Central memory CD4-positive, alpha-beta T cell (primary cell): ENCODE data around the gene DNAJC6.
"Not testable (repeated sequence)": the region's sequence is repeated elsewhere in the genome, so short reads cannot be mapped to it uniquely, and the experiment has no call there.

Experiments
- DNase-seq: peaks from one replicate; pipeline ENCODE4 v3.0.0; 2022

The DNAJC6 gene

DNA sequence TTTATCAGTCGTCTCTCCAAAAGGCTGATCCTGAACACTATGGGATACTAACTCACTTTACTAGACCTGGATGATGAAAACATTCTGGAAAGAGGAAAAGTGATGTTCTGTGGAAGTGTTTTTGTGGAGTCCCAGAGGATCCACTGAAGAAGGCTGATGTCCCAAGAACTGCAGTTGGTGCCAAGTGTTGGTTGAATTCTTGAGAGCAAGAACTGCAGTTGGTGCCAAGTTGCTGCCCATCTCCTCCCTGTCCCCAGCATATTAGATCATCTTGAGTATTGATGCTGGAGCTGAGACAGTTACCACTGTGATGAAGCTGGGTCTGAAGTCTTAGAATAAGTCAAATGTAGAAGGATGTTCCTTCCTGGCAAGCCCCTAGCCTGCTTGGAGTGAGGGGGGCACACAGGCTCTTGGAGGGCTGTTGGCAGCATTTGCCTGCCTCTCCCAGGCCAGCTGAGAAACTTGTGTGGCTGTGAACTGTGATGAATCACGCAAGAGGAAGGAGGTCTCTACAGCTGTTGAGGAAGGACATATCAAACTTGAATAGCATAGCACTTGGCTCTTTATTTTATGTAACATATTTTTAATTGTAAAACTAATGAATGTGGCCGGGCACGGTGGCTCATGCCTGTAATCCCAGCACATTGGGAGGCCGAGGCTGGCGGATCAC is 48.1 kb downstream of the DNAJC6 start:
- no peak for DNase-seq

DNA sequence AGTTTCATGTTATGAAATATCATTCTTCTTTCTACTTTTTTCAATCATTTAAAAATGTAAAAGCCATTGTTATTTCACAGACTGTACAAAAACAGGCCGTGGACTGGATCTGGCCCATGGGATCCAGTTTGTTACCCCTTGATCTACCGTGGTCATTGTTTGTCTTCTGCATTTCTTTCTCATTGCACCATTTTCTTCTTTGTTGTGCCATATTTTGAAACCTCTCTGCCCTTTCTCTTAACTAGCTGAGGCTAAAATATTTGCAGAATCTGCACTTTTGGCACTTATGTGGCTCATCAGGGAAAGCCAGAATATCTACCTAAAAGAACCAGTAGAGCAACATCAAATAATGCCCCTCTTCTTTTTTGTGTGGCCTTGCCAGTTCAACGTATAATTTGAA is 50.5 kb downstream of the DNAJC6 start:
- no peak for DNase-seq

DNA sequence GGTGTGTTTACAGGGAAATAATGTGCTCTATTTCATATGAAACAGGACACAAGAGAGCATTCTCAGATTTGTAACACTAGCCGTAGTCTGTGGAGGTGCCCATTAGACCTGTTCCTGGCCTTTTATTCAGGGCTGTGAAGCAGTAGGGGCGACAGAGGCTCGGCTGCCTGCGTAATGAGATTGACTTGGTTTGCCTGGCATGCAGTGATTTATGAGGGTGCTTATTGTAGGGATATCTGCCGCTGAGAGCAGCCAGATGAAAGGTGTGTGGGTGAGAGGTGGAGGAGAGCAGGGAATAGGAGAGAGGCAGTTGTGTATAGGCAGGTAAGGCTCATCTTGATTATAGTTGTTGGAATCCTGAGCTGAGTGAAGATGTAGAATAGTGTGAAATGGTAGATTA is 51.3 kb downstream of the DNAJC6 start:
- DNase-seq = no peak

DNA sequence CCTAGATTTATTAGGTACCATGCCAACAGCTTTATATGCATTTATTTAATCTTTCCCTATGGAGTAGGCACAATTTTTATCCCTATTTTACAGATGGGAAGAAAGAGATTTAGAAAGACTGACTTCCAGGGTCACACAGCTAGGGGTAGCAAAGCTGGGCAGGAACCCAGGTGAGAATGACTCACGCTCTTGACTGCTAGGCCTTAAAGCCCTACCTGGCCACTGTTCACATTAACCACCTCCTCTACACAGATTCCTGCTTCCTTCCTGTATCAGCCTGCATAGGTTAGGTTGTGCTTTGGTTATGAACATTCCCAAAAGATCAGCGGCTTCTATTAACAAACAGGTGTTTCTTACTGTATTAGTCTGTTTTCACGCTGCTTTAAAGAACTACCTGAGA is 53.2 kb downstream of the DNAJC6 start:
- no peak for DNase-seq

DNA sequence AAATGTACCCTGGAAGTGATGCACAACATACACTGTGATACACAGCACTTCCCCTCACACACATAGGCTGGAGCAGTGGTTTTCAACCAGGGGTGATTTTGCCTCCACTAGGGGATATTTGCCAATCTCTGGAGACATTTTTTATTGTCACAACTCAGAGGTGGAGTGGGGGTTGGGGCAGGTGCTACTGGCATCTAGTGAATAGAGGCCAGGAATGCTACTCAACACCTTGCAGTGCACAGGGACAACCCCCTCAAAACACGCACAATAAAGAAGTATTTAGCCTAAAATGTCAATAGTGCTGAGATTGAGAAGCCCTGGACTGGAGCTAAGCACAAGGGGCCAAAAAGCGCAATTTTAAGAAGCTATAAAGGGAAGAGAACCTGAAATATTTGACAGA is 54.1 kb downstream of the DNAJC6 start:
- no peak for DNase-seq

DNA sequence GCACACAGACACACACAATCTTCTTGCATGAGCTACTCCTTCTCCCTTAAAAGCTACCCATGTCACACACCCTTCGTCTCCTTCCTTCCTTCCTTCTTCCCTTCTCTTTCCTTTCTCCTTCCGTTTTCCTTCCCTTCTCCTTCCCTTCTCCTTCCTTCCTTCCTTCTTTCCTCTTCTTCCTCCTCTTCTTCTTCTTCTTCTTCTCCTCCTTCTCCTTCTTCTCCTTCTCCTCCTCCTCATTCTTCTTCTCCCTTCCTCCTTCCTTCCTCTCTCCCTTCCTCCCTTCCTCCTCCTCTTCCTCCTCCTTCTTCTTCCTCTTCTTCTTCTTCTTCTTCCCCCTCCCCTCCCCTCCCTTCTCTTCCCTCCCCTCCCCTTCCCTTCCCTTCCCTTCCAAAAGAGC is 59.1 kb downstream of the DNAJC6 start:
- DNase-seq = no peak

DNA sequence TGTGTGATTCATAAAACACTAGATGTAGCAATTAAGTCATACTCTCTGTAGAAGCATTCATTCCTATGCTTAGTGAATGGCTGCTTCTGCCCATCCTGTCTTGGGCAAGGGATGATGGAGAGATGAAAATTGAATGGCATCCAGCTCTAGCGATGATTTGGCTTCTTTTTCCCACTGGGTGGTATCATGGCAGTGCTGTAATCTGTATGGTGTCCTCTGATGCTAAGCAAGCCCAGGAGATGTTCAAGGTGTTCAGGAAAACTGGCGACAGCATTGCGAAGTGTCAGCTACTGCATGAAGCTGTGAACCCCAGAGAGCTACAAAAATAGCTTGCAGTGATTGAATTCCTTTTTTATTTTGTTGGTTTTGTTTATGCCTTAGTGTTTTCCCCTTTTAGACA is 62.2 kb downstream of the DNAJC6 start:
- DNase-seq = no peak

DNA sequence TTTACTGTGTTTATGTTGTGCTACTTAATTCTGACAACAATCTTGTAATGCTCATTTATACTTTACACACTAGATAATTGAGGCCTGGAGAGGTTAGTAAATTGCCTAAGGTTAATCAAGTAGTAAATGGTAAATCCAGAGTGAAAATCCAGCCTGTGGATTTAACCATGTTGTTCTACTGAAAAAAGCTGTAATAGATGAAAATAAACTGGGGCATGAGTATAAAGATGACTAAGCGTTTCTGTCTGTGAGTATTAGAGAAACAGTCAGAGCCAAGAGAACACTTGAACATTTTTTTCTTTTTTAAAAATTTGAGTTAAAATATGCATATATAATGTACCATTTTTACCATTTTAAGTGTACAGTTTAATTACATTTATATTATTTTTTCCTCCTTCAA is 63.2 kb downstream of the DNAJC6 start:
- DNase-seq = no peak

DNA sequence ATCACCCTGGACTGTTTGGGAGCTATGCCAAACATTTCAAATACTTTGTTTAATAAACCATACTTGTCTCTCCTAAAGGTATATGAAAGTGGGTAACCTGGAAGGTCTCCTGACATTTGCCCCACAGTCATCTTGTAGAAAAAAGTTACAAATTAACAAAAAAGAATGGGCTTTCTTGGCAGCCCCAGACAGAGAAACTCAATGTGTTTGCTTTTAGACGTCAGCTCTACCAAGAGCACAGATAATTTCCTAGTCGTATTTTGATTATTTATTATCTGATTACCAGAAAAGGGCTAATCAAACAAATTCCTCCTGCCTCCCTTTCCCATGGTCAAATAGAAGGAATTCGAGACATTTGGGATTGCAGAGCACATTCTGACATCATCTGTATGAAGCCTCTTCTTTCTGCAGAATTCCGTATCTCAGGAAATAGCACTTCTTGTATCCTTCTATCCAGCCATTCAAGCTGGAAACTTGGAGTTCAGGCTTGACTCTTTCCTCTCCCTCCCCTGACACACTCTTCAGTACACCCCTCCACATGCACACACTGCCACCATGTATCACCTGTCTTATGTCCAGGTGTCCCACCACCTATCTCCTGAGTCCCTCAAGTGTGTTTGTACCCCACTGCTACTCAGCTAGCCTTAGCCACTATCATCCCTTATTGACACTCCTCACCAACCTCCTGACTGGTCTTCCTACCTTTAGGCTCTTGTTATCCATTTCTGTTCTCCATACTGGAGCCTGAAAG is 68.3 kb downstream of the DNAJC6 start:
- DNase-seq = no peak

DNA sequence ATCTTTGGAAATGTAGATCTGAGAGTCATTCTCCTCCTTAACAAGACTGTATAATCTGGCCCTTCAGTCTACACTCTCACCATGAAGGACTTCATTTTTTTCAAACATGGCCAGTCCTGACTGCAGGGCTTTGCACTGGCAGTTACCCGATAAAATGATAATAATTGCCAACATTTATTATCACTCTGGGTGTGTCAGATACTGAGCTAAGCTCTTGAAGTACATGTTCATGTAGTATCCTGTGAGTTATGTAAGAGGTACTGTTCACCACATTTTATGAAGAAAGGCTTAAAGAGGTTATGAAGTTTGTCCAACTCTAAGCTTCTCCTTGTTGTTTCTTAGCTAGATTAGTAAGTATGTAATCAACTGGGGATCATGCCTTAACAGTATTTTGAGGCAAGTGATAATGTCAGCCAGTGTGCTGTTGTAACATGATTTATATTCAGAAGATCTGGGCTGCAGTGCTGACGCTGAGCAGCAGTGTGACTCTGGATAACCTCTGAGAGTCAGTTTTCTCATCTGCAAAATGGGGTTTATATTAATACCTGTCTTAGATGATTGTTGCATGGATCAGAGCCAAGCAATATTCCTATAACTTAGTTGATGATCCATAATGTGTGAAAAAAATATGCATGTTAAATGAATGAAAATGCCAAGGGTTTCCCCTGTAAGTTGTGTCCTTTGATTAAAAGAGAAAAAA is 69.1 kb downstream of the DNAJC6 start:
- DNase-seq = no peak

DNA sequence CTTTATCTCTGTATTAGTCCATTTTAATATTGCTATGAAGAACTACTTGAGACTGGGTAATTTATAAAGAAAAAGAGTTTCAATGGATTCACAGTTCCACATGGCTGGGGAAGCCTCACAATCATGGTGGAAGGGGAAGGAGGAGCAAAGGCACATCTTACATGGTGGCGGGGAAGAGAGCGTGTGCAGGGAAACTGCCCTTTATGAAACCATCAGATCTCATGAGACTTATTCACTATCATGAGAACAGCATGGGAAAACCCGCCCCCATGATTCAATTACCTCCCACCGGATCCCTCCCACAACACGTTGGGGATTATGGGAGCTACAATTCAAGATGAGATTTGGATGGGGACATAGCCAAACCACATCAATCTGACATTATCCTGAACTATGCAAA is 75.1 kb downstream of the DNAJC6 start:
- DNase-seq = not testable (repeated sequence)

DNA sequence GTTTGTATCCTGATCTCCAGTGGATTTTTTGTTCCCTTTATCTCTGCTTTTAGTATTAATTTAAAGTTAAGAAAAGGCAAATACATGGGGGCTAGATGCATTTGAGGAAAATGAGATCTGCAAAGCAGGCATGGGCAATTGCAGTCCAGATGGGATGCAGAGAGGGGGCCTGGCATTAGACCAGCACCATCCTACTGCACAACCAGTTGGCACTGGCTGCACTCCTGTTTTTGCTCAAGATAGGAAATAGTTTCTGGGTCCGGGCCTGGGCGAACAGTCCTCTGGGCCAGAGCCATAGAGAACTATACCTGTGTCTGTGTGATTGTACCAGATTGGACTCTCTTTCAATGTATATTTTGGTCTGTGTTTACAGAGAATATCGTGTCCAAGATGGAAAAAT is 77.1 kb downstream of the DNAJC6 start:
- DNase-seq = no peak

DNA sequence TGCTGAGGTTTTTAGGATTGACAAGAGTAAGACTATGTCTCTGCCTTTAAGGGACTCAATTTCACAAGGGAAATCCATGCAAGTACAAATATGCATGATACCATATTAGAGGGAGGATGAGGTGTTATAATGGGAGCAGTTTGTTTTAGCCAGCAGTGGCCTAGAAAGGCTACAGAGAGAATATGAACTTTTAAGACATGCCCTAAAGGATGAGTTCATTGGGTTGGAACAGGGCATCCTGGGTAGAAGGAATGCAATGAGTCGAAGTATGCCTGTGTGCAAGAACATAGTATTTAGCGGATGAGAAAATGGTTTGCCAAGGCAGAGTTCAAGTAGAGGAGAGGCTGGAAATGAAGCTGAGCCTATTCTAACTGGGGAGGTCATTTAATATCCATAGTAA is 78.5 kb downstream of the DNAJC6 start:
- DNase-seq = no peak

DNA sequence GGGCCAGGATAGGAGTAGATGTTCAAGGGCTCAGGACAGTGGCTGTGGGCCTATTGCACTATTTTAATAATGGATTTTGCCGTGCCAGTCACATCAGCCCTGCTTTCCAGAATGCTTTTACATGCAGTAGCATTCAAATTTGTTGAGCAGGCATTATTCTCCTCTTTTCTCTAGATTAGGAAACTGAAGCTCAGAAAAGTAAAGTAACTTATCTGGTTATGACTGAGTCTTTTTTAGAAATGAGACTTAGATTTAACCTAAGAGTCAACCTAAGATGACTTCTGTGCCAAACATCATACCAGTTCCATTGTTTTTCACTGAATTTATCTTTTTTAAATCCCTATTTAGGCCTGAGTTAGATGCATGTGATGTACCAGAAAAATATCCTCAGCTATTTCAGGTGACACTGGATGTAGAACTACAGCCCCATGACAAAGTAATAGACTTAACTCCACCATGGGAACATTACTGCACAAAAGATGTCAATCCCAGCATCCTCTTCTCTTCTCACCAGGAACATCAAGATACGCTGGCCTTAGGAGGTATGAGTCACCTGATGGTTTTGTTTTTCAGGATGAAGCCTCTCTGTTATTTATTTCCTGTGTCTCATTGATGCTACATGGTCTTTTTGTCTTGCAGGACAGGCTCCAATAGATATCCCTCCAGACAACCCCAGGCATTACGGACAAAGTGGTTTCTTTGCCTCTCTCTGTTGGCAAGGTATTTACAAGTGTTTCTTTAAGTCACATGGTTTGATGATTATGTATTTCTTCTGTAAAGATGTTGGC is 79.8 kb downstream of the DNAJC6 start:
- no peak for DNase-seq

DNA sequence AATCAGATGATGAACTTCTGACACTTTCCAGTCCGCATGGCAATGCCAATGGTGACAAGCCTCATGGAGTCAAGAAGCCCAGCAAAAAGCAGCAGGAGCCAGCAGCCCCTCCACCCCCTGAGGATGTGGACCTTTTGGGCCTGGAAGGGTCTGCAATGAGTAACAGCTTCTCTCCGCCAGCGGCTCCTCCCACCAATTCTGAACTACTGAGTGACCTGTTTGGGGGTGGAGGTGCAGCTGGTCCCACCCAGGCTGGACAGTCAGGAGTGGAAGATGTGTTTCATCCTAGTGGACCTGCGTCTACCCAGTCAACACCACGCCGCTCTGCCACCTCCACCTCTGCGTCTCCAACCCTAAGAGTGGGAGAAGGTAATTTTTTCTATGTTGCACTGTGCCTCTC is 83.2 kb downstream of the DNAJC6 start:
- DNase-seq = no peak

DNA sequence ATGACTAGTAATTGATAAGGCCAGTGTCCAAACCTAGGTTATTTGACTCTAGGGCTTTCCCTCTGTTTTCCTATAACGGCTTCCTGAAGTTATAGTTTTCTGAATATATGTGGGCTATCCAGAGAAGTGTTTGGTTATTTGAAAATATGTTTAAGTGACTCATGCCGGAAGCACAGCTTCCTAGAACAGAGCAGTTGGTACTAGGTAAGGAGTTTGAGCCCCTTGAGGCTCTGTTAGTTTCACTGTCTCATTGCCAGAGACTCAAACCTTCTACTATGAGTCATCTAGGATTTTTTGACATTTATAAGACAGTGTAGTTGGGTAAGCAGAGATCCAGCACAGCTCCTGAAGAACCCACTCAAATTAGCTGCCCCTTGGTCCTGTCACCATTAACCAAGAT is 84.0 kb downstream of the DNAJC6 start:
- DNase-seq = no peak

DNA sequence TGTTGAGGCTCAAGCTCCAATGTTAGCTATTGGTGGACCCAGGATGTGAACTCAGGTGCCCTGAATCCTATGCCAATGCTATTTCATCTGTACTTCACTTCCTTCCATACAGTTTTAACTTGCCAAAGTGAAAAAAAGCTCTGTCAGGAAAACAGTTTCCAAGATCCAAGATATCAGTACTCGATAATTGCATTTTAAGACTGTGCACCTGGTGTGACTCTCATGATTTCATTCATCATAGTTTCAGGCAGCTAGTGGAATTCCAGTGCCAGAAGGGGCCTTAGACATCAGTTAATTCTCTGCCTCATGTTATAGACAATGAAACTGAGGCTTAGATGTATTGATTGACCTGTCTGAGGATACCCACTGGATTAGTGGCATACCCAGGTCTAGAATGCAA is 84.6 kb downstream of the DNAJC6 start:
- no peak for DNase-seq

DNA sequence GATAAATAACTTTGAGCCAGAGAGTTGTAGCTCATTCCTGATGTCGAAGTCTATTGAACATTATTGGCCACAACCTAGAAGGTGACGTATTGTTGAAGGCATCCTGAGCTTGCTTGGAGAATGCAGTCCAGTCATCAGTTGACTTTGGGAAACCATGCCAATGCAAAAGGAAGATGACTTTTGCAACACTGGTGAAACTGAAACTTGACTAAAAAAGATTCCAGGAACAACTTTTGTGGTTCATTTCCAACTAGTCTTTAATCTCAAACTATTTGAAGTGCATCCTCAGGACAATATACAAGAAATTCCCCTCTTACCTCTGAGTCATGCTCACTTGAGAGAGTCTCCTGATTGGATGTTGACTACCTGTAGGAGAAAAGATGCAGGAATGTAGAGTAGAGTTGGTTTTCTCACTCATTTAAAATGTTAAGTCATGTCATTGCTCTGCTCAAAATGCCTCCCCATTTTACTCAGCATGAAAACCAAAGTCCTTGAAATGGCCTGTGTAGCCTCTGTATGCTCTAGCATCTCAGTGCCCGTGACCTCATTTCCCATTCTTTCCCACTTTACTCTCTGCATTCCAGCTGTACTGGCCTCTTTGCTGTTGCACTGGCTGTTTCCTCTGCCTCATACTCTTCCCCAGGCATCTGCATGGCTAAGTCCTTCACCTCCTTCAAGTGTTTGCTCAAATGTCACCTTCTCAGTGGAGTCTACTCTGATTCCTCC is 86.7 kb downstream of the DNAJC6 start:
- DNase-seq = no peak

DNA sequence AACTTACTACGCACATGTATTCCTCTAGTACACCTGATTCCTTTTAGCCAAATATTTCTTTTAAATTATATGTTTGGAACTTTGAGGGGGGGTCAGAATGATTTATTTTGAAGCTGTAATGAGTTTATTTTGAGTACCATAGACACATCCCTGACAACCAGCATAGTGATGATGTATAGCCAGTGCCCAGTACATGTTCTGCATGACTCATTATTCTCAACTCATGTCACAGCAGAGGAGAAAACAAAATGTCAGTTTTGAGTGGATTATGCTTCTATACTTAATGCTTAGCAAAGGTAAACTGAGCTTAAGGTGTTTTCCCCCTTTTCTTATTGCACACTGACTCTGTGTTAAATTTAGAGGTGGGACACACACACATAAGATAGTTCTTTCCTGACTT is 88.7 kb downstream of the DNAJC6 start:
- DNase-seq = no peak

DNA sequence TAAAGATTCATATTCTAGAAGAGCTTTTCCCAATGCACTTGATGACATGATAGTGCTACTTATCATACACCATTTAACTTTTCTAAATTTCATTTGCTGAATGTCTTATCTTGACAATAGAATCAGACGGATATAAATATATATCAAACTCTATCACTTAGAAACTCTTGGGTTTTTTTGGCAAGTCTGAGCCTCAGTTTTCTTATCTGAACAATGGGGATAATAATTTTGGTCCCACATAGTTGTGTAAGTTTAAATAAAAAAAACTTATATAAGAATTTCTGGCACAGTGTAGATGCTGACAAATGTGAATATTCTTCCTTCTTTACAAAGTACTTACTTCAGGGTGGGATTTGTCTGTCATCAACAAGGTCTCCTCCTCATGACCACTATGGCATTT is 89.7 kb downstream of the DNAJC6 start:
- DNase-seq = no peak

DNA sequence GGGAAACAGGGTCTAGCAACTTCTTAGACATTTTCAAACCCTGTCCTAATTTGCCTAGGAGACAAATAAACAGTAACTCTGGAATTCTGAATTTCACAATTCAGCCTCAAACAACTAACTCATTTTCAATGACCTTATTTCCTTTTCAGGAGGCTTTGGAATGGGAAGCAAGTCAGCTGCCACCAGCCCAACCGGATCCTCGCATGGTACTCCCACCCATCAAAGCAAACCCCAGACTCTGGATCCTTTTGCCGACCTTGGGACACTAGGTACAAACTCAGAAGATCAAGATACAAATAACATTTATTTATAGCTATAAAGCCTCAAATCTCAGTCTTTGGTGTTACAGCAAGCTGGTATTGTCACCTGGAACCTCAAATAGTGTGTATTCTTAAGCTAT is 92.3 kb downstream of the DNAJC6 start:
- no peak for DNase-seq

DNA sequence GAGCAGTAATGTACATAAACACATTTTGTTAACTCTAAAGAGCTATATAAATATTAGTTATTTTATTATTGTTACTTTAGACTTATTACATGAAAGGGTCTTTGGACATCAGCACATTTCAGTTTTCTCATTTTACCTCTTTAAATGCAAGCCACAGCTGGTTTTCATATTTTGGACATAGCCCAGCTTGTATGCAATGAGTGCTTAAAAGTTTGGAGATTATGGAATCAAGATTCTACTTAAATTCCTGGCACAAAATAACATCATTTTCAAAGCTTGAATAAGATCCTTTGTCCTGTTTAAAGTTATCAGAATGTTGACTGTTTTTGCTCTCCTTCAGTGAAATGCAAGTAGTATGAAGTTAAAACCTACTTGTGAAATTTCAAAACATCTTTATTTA is 95.6 kb downstream of the DNAJC6 start:
- no peak for DNase-seq

DNA sequence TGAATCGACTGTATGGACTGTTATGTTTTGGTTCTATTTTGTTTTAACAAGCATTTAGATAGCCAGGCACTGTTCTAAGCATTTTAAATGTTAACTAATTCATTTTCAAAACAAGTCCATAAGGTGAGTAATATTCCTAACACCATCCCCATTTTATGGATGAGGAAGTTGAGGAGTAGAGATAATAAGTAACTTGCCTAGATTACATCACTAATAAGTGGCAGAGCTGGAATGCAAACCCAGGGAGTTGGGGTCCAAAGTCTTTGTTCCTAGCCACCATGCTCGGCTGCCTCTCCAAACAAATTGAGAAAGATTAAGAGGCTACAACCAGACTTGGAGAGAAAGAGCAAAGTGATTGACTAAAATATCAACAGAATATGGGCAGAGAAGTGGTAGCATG is 98.5 kb downstream of the DNAJC6 start:
- no peak for DNase-seq
